ENCODE data around the gene PTPRT.

DNA sequence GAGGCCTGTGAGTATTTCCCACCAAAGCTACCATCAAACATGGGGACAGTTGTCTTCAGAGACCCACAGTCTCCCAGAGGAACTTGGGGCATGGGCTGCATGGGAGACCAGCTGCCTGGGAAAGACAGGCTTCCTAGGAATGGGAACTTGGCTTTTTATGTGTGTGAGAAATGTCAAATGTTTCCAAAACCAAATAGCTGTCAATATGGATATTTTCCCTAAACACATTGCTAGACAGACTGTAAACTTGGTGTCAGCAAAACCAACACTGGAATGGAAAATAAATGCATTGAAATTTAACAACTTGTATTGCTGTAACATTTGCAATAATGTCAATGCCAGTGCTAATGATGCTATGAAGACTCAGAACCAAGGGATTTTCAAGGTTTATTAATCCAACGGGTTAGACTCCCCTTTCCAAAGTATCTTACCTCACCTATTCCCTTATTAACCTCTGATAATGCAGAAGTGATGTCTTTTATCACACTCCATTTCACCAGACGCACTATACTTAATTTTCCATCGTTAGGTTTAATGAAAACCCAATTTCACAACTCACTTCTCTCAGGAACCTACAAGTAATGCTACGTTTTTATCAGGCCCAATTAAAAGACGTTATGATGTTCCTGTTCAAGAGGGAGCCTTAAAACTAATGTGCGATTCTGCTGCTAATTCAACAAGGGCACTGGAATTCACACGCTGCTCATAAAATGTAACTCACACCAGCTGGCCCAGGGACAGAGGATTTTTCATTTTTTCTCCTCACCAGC lies 1025.4 kb downstream of the PTPRT start:
- TF ChIP-seq, protein P1, sequence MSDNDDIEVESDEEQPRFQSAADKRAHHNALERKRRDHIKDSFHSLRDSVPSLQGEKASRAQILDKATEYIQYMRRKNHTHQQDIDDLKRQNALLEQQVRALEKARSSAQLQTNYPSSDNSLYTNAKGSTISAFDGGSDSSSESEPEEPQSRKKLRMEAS (IDR thresholded peaks at IDR 0.05): no peak
- TF ChIP-seq, protein P2, sequence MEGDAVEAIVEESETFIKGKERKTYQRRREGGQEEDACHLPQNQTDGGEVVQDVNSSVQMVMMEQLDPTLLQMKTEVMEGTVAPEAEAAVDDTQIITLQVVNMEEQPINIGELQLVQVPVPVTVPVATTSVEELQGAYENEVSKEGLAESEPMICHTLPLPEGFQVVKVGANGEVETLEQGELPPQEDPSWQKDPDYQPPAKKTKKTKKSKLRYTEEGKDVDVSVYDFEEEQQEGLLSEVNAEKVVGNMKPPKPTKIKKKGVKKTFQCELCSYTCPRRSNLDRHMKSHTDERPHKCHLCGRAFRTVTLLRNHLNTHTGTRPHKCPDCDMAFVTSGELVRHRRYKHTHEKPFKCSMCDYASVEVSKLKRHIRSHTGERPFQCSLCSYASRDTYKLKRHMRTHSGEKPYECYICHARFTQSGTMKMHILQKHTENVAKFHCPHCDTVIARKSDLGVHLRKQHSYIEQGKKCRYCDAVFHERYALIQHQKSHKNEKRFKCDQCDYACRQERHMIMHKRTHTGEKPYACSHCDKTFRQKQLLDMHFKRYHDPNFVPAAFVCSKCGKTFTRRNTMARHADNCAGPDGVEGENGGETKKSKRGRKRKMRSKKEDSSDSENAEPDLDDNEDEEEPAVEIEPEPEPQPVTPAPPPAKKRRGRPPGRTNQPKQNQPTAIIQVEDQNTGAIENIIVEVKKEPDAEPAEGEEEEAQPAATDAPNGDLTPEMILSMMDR (IDR thresholded peaks at IDR 0.05; ENCODE audit: low read depth, low read length, missing input control): no peak
- TF ChIP-seq TAF1 (conservative IDR thresholded peaks at IDR 0.05): no peak
- TF ChIP-seq, protein P3, sequence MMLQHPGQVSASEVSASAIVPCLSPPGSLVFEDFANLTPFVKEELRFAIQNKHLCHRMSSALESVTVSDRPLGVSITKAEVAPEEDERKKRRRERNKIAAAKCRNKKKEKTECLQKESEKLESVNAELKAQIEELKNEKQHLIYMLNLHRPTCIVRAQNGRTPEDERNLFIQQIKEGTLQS (IDR thresholded peaks at IDR 0.05): no peak
- TF ChIP-seq, protein P4, sequence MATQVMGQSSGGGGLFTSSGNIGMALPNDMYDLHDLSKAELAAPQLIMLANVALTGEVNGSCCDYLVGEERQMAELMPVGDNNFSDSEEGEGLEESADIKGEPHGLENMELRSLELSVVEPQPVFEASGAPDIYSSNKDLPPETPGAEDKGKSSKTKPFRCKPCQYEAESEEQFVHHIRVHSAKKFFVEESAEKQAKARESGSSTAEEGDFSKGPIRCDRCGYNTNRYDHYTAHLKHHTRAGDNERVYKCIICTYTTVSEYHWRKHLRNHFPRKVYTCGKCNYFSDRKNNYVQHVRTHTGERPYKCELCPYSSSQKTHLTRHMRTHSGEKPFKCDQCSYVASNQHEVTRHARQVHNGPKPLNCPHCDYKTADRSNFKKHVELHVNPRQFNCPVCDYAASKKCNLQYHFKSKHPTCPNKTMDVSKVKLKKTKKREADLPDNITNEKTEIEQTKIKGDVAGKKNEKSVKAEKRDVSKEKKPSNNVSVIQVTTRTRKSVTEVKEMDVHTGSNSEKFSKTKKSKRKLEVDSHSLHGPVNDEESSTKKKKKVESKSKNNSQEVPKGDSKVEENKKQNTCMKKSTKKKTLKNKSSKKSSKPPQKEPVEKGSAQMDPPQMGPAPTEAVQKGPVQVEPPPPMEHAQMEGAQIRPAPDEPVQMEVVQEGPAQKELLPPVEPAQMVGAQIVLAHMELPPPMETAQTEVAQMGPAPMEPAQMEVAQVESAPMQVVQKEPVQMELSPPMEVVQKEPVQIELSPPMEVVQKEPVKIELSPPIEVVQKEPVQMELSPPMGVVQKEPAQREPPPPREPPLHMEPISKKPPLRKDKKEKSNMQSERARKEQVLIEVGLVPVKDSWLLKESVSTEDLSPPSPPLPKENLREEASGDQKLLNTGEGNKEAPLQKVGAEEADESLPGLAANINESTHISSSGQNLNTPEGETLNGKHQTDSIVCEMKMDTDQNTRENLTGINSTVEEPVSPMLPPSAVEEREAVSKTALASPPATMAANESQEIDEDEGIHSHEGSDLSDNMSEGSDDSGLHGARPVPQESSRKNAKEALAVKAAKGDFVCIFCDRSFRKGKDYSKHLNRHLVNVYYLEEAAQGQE (IDR thresholded peaks at IDR 0.05): no peak
- no peak for TF ChIP-seq JUND (IDR thresholded peaks at IDR 0.05)
- TF ChIP-seq SP1 (IDR thresholded peaks at IDR 0.05): no peak
- TF ChIP-seq FOXA1 (IDR thresholded peaks at IDR 0.05): no peak
- TF ChIP-seq, protein P5, sequence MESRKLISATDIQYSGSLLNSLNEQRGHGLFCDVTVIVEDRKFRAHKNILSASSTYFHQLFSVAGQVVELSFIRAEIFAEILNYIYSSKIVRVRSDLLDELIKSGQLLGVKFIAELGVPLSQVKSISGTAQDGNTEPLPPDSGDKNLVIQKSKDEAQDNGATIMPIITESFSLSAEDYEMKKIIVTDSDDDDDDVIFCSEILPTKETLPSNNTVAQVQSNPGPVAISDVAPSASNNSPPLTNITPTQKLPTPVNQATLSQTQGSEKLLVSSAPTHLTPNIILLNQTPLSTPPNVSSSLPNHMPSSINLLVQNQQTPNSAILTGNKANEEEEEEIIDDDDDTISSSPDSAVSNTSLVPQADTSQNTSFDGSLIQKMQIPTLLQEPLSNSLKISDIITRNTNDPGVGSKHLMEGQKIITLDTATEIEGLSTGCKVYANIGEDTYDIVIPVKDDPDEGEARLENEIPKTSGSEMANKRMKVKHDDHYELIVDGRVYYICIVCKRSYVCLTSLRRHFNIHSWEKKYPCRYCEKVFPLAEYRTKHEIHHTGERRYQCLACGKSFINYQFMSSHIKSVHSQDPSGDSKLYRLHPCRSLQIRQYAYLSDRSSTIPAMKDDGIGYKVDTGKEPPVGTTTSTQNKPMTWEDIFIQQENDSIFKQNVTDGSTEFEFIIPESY (IDR thresholded peaks at IDR 0.05): no peak
- no peak for TF ChIP-seq YY1 (IDR thresholded peaks at IDR 0.05)
- TF ChIP-seq RAD21 (IDR thresholded peaks at IDR 0.05): no peak
- no peak for TF ChIP-seq FOXA2 (IDR thresholded peaks at IDR 0.05)
- no peak for TF ChIP-seq GABPA (IDR thresholded peaks at IDR 0.05 in 1 of 2, conservative IDR thresholded peaks at IDR 0.05 in 1 of 2)
- no peak for TF ChIP-seq RXRA (IDR thresholded peaks at IDR 0.05)

All from liver (tissue), 3 donors.